ENCODE data around the gene SH3BP5. TPM values are rescaled to one million over a fixed set of nuclear protein-coding genes. Genes with fewer than 3 reads are reported as not detected.

SH3BP5 gene
- total RNA-seq, 1 experiment from 2014 or later, result 39.3 TPM

DNA sequence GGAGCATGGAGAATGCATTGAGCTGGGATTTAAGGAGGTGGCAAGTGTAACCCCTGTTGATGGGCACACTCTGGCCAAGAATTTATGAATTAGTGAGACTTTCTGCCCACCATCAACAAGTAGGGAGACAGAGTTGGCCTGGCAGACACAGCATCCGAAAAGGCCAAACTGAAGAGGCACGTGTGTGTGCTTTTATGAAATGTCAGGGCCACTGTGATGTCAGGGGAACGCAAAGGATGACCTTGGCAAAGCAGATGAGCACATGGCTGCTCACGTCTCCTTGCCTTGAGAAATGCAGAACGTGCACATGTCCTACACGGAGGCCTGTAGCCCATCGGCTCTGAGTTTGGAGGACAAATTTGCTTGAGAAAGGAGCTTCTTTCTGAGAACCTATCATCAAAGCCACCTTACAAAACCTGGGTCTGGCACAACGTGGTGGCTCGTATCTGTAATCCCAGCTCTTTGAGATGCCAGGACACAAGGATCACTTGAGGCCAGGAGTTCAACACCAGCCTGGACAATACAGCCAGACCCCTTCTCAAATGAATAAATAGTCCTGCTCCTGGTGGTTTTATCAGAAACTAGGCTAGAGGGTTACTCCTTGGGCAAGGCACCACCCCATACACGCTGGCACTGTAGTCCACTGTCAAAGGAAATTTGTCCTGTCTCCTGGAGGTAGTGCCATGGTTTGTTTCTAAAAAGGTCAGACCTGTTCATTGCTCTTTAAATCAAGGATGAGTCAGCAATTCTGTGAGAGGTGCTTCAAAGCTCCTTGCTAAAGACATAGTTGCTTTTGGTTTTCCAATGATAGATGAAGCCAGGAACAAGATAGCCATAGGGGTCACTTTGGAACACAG, 941 bp upstream of the SH3BP5 start:
- Histone ChIP-seq H3K4me2 (peak overlapping the region; percentile 95), H3K79me2 (ENCODE audit: low read depth) (peaks cover 36% of the 10 kb centered on the region), H2AFZ (peak overlapping the region; percentile 85), H3K36me3 (ENCODE audit: low read depth) (no peaks in the 10 kb centered on the region), H3K4me3 (no peak overlapping the region), H3K27ac (peak overlapping the region; percentile 43), H3K4me1 (replicated peaks; ENCODE audit: insufficient read depth) (peaks cover 62% of the 10 kb centered on the region), H3K27me3 (ENCODE audit: insufficient read depth, low read depth) (no peaks in the 10 kb centered on the region), H3K9me3 (ENCODE audit: insufficient read depth, low read depth) (no peaks in the 10 kb centered on the region), H4K20me1 (ENCODE audit: insufficient read depth) (no peaks in the 10 kb centered on the region), H3K9me2 (ENCODE audit: insufficient read depth) (no peaks in the 10 kb centered on the region), H3F3A (ENCODE audit: insufficient read depth, low read depth) (peaks cover 11% of the 10 kb centered on the region)
- no TSS peak for BruUV-seq (replicated peaks)
- intact Hi-C loops (cut with micrococcal nuclease; ENCODE audit: unreplicated experiment), result loop anchor here (2.0 kb wide), 1 partner anchor 65 kb away; no protein-coding TSS in a partner anchor
- no peak for DNase-seq
- ChIA-PET POLR2A (ENCODE audit: unreplicated experiment) (interaction anchor here (0.6 kb wide), 3 partner anchors 34 to 113 kb away, joined by 3 to 11 read pairs (median 4); no protein-coding TSS in a partner anchor), CTCF (interaction anchor here (0.6 to 1.9 kb wide), 5 partner anchors 15 to 215 kb away, joined by 3 to 10 read pairs (median 4); no protein-coding TSS in a partner anchor)
- no peak for TF ChIP-seq EZH2 (IDR thresholded peaks at IDR 0.05; ENCODE audit: low read depth)
- TF ChIP-seq, protein P1, sequence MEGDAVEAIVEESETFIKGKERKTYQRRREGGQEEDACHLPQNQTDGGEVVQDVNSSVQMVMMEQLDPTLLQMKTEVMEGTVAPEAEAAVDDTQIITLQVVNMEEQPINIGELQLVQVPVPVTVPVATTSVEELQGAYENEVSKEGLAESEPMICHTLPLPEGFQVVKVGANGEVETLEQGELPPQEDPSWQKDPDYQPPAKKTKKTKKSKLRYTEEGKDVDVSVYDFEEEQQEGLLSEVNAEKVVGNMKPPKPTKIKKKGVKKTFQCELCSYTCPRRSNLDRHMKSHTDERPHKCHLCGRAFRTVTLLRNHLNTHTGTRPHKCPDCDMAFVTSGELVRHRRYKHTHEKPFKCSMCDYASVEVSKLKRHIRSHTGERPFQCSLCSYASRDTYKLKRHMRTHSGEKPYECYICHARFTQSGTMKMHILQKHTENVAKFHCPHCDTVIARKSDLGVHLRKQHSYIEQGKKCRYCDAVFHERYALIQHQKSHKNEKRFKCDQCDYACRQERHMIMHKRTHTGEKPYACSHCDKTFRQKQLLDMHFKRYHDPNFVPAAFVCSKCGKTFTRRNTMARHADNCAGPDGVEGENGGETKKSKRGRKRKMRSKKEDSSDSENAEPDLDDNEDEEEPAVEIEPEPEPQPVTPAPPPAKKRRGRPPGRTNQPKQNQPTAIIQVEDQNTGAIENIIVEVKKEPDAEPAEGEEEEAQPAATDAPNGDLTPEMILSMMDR (conservative IDR thresholded peaks at IDR 0.05), result no peak

- BruUV-seq (replicated peaks), result TSS peak; percentile 31
- Histone ChIP-seq H3K4me1 (replicated peaks; ENCODE audit: insufficient read depth) (peaks cover 75% of the 10 kb centered on the region), H3K4me2 (peak overlapping the region; percentile 95), H3F3A (ENCODE audit: insufficient read depth, low read depth) (peaks cover 24% of the 10 kb centered on the region), H2AFZ (peak overlapping the region; percentile 85), H3K36me3 (ENCODE audit: low read depth) (0 out of 2 replicates have a peak, but pooled peaks cover under 1% of the 10 kb centered on the region), H4K20me1 (ENCODE audit: insufficient read depth) (no peaks in the 10 kb centered on the region), H3K4me3 (peak overlapping the region; percentile 95), H3K27me3 (ENCODE audit: insufficient read depth, low read depth) (no peaks in the 10 kb centered on the region), H3K27ac (no peak overlapping the region), H3K9me3 (ENCODE audit: insufficient read depth, low read depth) (no peaks in the 10 kb centered on the region), H3K79me2 (ENCODE audit: low read depth) (peaks cover 44% of the 10 kb centered on the region), H3K9me2 (ENCODE audit: insufficient read depth) (no peaks in the 10 kb centered on the region)
- POLR2A ChIA-PET (ENCODE audit: unreplicated experiment), result interaction anchor here (0.5 kb wide), 1 partner anchor 9 kb away, joined by 3 read pairs; no protein-coding TSS in a partner anchor
- intact Hi-C loops (cut with micrococcal nuclease; ENCODE audit: unreplicated experiment), result loop anchor here (1.0 to 2.0 kb wide), 2 partner anchors 46 to 63 kb away; no protein-coding TSS in a partner anchor
- no peak for TF ChIP-seq EZH2 (IDR thresholded peaks at IDR 0.05; ENCODE audit: low read depth)
- TF ChIP-seq, protein P1 (conservative IDR thresholded peaks at IDR 0.05), result no peak
- DNase-seq, result no peak
- CTCF ChIA-PET, result interaction anchor here (0.9 to 1.9 kb wide), 2 partner anchors 63 to 64 kb away, joined by 4 to 10 read pairs; no protein-coding TSS in a partner anchor
Measured at GRCh38 chr3:15331606-15332404, 581 bp downstream of the SH3BP5 start.

- Histone ChIP-seq H3K4me1 (replicated peaks; ENCODE audit: insufficient read depth) (peaks cover 75% of the 10 kb centered on the region), H4K20me1 (ENCODE audit: insufficient read depth) (no peaks in the 10 kb centered on the region), H3K79me2 (ENCODE audit: low read depth) (peaks cover 50% of the 10 kb centered on the region), H3K36me3 (ENCODE audit: low read depth) (0 out of 2 replicates have a peak, but pooled peaks cover 3% of the 10 kb centered on the region), H3K9me2 (ENCODE audit: insufficient read depth) (no peaks in the 10 kb centered on the region), H3F3A (ENCODE audit: insufficient read depth, low read depth) (peaks cover 31% of the 10 kb centered on the region), H3K27me3 (ENCODE audit: insufficient read depth, low read depth) (no peaks in the 10 kb centered on the region), H2AFZ (peak overlapping the region; percentile 85), H3K4me2 (peak overlapping the region; percentile 95), H3K9me3 (ENCODE audit: insufficient read depth, low read depth) (no peaks in the 10 kb centered on the region), H3K27ac (no peak overlapping the region), H3K4me3 (peak overlapping the region; percentile 95)
- BruUV-seq (replicated peaks), result no TSS peak
- TF ChIP-seq, protein P1 (conservative IDR thresholded peaks at IDR 0.05), result no peak
- TF ChIP-seq EZH2 (IDR thresholded peaks at IDR 0.05; ENCODE audit: low read depth), result no peak
- intact Hi-C loops (cut with micrococcal nuclease; ENCODE audit: unreplicated experiment), result no loop called here
- POLR2A ChIA-PET (ENCODE audit: unreplicated experiment), result interaction anchor here (0.7 kb wide), 1 partner anchor 538 kb away, joined by 6 read pairs; no protein-coding TSS in a partner anchor
- no peak for DNase-seq
- CTCF ChIA-PET, result interaction anchor here (0.9 kb wide), 1 partner anchor 63 kb away, joined by 4 read pairs; no protein-coding TSS in a partner anchor
Measured at GRCh38 chr3:15331072-15331605, 1.2 kb downstream of the SH3BP5 start.
